ENCODE data around the gene UBR1.
"Not testable (repeated sequence)": the region's sequence is repeated elsewhere in the genome, so short reads cannot be mapped to it uniquely, and the experiment has no call there.

UBR1 gene

DNA sequence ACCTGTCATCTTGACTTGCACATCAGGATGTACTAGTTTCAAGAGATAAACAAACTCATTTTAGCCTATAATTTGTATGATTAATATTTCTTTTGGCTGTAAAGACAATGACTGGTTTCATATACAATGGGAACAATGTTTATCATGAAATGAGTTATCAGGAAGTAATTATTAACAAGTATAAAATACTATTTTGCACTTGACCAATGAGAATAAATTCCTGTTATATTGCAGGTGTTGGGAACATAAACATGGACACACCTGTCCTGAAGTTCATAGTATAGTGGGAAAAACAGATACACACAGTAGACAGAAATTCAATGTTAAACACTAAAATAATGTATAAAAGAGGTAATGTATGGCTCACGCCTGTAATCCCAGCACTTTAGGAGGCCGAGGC, 56.9 kb downstream of the UBR1 start:
- TF ChIP-seq, protein P1, sequence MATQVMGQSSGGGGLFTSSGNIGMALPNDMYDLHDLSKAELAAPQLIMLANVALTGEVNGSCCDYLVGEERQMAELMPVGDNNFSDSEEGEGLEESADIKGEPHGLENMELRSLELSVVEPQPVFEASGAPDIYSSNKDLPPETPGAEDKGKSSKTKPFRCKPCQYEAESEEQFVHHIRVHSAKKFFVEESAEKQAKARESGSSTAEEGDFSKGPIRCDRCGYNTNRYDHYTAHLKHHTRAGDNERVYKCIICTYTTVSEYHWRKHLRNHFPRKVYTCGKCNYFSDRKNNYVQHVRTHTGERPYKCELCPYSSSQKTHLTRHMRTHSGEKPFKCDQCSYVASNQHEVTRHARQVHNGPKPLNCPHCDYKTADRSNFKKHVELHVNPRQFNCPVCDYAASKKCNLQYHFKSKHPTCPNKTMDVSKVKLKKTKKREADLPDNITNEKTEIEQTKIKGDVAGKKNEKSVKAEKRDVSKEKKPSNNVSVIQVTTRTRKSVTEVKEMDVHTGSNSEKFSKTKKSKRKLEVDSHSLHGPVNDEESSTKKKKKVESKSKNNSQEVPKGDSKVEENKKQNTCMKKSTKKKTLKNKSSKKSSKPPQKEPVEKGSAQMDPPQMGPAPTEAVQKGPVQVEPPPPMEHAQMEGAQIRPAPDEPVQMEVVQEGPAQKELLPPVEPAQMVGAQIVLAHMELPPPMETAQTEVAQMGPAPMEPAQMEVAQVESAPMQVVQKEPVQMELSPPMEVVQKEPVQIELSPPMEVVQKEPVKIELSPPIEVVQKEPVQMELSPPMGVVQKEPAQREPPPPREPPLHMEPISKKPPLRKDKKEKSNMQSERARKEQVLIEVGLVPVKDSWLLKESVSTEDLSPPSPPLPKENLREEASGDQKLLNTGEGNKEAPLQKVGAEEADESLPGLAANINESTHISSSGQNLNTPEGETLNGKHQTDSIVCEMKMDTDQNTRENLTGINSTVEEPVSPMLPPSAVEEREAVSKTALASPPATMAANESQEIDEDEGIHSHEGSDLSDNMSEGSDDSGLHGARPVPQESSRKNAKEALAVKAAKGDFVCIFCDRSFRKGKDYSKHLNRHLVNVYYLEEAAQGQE (IDR thresholded peaks at IDR 0.05; ENCODE audit: insufficient replicate concordance, low read depth) = no peak
- TF ChIP-seq GABPA (IDR thresholded peaks at IDR 0.05; ENCODE audit: low read depth) (no peak), SPI1 (IDR thresholded peaks at IDR 0.05; ENCODE audit: borderline replicate concordance, low read depth) (no peak), POLR2AphosphoS5 (IDR thresholded peaks at IDR 0.05; ENCODE audit: low read depth) (no peak)
- TF ChIP-seq, protein P2, sequence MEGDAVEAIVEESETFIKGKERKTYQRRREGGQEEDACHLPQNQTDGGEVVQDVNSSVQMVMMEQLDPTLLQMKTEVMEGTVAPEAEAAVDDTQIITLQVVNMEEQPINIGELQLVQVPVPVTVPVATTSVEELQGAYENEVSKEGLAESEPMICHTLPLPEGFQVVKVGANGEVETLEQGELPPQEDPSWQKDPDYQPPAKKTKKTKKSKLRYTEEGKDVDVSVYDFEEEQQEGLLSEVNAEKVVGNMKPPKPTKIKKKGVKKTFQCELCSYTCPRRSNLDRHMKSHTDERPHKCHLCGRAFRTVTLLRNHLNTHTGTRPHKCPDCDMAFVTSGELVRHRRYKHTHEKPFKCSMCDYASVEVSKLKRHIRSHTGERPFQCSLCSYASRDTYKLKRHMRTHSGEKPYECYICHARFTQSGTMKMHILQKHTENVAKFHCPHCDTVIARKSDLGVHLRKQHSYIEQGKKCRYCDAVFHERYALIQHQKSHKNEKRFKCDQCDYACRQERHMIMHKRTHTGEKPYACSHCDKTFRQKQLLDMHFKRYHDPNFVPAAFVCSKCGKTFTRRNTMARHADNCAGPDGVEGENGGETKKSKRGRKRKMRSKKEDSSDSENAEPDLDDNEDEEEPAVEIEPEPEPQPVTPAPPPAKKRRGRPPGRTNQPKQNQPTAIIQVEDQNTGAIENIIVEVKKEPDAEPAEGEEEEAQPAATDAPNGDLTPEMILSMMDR (IDR thresholded peaks at IDR 0.05; ENCODE audit: insufficient read depth, low read length) = no peak
- DNase-seq (ENCODE audit: low read depth in 1 of 2, low spot score in 1 of 2) = no peak
- H3K4me3 ChIP-seq (replicated peaks; ENCODE audit: insufficient read depth, low read length) = no peak overlapping the region
- H3K27me3 ChIP-seq (ENCODE audit: insufficient read depth, poor library complexity, severe bottlenecking) = no peaks in the 10 kb centered on the region
- H3K27ac ChIP-seq (replicated peaks) = no peak overlapping the region

DNA sequence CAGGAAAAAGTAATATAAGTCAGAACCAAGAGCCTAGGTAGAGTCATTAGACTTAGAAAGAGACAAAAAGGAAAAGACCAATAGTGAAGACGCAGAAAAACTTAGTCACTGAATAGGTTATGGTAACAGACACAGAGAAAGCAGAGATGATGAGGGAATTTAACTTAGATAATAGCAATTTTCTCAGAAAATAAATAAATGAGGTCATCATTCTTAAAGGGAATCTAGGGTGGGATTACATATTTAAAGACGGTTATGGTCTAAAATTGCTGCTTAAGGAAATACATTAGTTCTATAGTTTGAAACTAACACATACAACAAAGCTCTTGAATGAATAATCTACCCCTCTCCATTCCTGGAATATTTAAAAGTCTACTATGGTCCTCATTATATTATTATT, 59.4 kb downstream of the UBR1 start:
- TF ChIP-seq SPI1 (IDR thresholded peaks at IDR 0.05; ENCODE audit: borderline replicate concordance, low read depth) = no peak
- TF ChIP-seq, protein P1 (IDR thresholded peaks at IDR 0.05; ENCODE audit: insufficient replicate concordance, low read depth) = no peak
- no peak for TF ChIP-seq GABPA (IDR thresholded peaks at IDR 0.05; ENCODE audit: low read depth)
- TF ChIP-seq, protein P2 (IDR thresholded peaks at IDR 0.05; ENCODE audit: insufficient read depth, low read length) = no peak
- Histone ChIP-seq H3K27ac (replicated peaks) (no peak overlapping the region), H3K27me3 (ENCODE audit: insufficient read depth, poor library complexity, severe bottlenecking) (no peaks in the 10 kb centered on the region), H3K4me3 (replicated peaks; ENCODE audit: insufficient read depth, low read length) (no peak overlapping the region)
- DNase-seq (ENCODE audit: low read depth in 1 of 2, low spot score in 1 of 2) = no peak

DNA sequence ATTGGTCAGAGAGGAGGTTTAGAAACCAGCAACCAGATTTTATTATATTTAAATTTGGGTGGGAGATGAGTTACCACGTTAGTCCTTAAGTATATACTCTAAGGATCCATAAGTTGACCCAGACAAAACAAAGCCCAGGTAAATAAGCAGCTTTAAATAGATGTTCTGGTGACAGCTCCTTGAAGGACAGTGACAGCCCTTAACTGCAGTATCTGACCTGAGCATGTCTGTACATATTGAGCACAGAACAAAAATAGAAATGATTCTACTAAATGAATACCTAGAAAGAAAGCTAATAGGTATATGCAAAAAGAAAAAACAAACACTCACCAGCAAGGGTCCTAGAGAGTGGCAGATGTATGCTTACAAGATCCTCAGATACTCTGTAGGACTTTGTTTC, 63.0 kb downstream of the UBR1 start:
- Histone ChIP-seq H3K4me3 (replicated peaks; ENCODE audit: insufficient read depth, low read length) (no peak overlapping the region), H3K27ac (replicated peaks) (no peak overlapping the region), H3K27me3 (ENCODE audit: insufficient read depth, poor library complexity, severe bottlenecking) (no peaks in the 10 kb centered on the region)
- TF ChIP-seq, protein P1 (IDR thresholded peaks at IDR 0.05; ENCODE audit: insufficient replicate concordance, low read depth) = no peak
- no peak for TF ChIP-seq SPI1 (IDR thresholded peaks at IDR 0.05; ENCODE audit: borderline replicate concordance, low read depth)
- TF ChIP-seq POLR2AphosphoS5 (IDR thresholded peaks at IDR 0.05; ENCODE audit: low read depth) = no peak
- TF ChIP-seq GABPA (IDR thresholded peaks at IDR 0.05; ENCODE audit: low read depth) = no peak
- TF ChIP-seq, protein P2 (IDR thresholded peaks at IDR 0.05; ENCODE audit: insufficient read depth, low read length) = no peak
- DNase-seq (ENCODE audit: low read depth in 1 of 2, low spot score in 1 of 2) = no peak

DNA sequence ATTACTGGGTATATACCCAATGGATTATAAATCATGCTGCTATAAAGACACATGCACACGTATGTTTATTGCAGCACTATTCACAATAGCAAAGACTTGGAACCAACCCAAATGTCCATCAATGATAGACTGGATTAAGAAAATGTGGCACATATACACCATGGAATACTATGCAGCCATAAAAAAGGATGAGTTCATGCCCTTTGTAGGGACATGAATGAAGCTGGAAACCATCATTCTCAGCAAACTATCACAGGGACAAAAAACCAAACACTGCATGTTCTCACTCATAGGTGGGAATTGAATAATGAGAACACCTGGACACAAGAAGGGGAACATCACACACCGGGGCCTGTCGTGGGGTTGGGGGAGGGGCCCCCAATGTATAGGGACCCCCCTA, 64.8 kb downstream of the UBR1 start:
- H3K27me3 ChIP-seq (ENCODE audit: insufficient read depth, poor library complexity, severe bottlenecking); DNase-seq (ENCODE audit: low read depth in 1 of 2, low spot score in 1 of 2); H3K27ac ChIP-seq (replicated peaks); H3K4me3 ChIP-seq (replicated peaks; ENCODE audit: insufficient read depth, low read length): not testable (repeated sequence)

DNA sequence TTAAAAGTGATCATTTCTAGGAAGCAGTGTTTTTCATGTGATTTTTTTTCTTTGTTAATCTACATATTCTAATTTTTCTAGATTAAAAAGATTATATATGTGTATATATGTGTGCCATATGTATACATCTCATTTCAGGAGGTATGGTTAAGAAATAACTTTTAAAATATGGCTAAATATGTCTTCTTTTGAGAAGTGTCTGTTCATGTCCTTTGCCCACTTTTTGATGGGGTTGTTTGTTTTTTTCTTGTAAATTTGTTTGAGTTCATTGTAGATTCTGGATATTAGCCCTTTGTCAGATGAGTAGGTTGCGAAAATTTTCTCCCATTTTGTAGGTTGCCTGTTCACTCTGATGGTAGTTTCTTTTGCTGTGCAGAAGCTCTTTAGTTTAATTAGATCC, 70.6 kb downstream of the UBR1 start:
- H3K27me3 ChIP-seq (ENCODE audit: insufficient read depth, poor library complexity, severe bottlenecking); H3K4me3 ChIP-seq (replicated peaks; ENCODE audit: insufficient read depth, low read length); DNase-seq (ENCODE audit: low read depth in 1 of 2, low spot score in 1 of 2); H3K27ac ChIP-seq (replicated peaks): not testable (repeated sequence)
